ENCODE results near the gene TLR6.

TLR6 gene

GRCh38 chr4:38794051-38794450 lies 62.6 kb downstream of the TLR6 start:
- H3K4me1 ChIP-seq (ENCODE audit: control insufficient read depth, insufficient read depth, low read length) = no peaks in the 10 kb centered on the region
- no peaks in the 10 kb centered on the region for H3K27me3 ChIP-seq (ENCODE audit: control insufficient read depth, insufficient read depth, low read length, poor library complexity, severe bottlenecking)
- H3K27ac ChIP-seq (ENCODE audit: insufficient read depth, low read depth, low read length, poor library complexity, severe bottlenecking) = no peak overlapping the region
- H3K36me3 ChIP-seq (ENCODE audit: control insufficient read depth, insufficient read depth, low read length) = no peaks in the 10 kb centered on the region
- no peaks in the 10 kb centered on the region for H3K9me3 ChIP-seq (ENCODE audit: control insufficient read depth, low read length)
- 88 to 90% methylated on average over 2 of the region's 2 CpGs for WGBS, 2 experiments
- H3K4me3 ChIP-seq (ENCODE audit: insufficient read depth, low read depth, low read length) = no peak overlapping the region

GRCh38 chr4:38791010-38791409 lies 65.6 kb downstream of the TLR6 start:
- no peaks in the 10 kb centered on the region for H3K9me3 ChIP-seq (ENCODE audit: control insufficient read depth, low read length)
- no peak overlapping the region for H3K4me3 ChIP-seq (ENCODE audit: insufficient read depth, low read depth, low read length)
- 90 to 94% methylated on average over 2 of the region's 2 CpGs for WGBS, 2 experiments
- H3K27me3 ChIP-seq (ENCODE audit: control insufficient read depth, insufficient read depth, low read length, poor library complexity, severe bottlenecking) = no peaks in the 10 kb centered on the region
- no peak overlapping the region for H3K27ac ChIP-seq (ENCODE audit: insufficient read depth, low read depth, low read length, poor library complexity, severe bottlenecking)
- H3K4me1 ChIP-seq (ENCODE audit: control insufficient read depth, insufficient read depth, low read length) = no peaks in the 10 kb centered on the region
- H3K36me3 ChIP-seq (ENCODE audit: control insufficient read depth, insufficient read depth, low read length) = no peaks in the 10 kb centered on the region

- H3K4me1 ChIP-seq (ENCODE audit: control insufficient read depth, insufficient read depth, low read length) = no peaks in the 10 kb centered on the region
- no peaks in the 10 kb centered on the region for H3K36me3 ChIP-seq (ENCODE audit: control insufficient read depth, insufficient read depth, low read length)
- WGBS, 2 experiments = 88 to 92% methylated on average over 1 of the region's 1 CpG
- H3K4me3 ChIP-seq (ENCODE audit: insufficient read depth, low read depth, low read length) = no peak overlapping the region
- H3K27me3 ChIP-seq (ENCODE audit: control insufficient read depth, insufficient read depth, low read length, poor library complexity, severe bottlenecking) = no peaks in the 10 kb centered on the region
- H3K9me3 ChIP-seq (ENCODE audit: control insufficient read depth, low read length) = no peaks in the 10 kb centered on the region
- H3K27ac ChIP-seq (ENCODE audit: insufficient read depth, low read depth, low read length, poor library complexity, severe bottlenecking) = no peak overlapping the region
These were observed 68.3 kb downstream of the TLR6 start for GRCh38 chr4:38788317-38788716.

- Histone ChIP-seq H3K4me3 (ENCODE audit: insufficient read depth, low read depth, low read length) (no peak overlapping the region), H3K9me3 (ENCODE audit: control insufficient read depth, low read length) (no peaks in the 10 kb centered on the region), H3K36me3 (ENCODE audit: control insufficient read depth, insufficient read depth, low read length) (no peaks in the 10 kb centered on the region), H3K4me1 (ENCODE audit: control insufficient read depth, insufficient read depth, low read length) (no peaks in the 10 kb centered on the region), H3K27ac (ENCODE audit: insufficient read depth, low read depth, low read length, poor library complexity, severe bottlenecking) (no peak overlapping the region), H3K27me3 (ENCODE audit: control insufficient read depth, insufficient read depth, low read length, poor library complexity, severe bottlenecking) (no peaks in the 10 kb centered on the region)
- WGBS, 2 experiments = 83 to 94% methylated on average over 4 of the region's 4 CpGs
These were observed 68.9 kb downstream of the TLR6 start for GRCh38 chr4:38787693-38788092.

GRCh38 chr4:38785901-38786402 lies 70.7 kb downstream of the TLR6 start:
- Histone ChIP-seq H3K4me1 (ENCODE audit: control insufficient read depth, insufficient read depth, low read length) (no peaks in the 10 kb centered on the region), H3K4me3 (ENCODE audit: insufficient read depth, low read depth, low read length) (no peak overlapping the region), H3K27me3 (ENCODE audit: control insufficient read depth, insufficient read depth, low read length, poor library complexity, severe bottlenecking) (no peaks in the 10 kb centered on the region), H3K36me3 (ENCODE audit: control insufficient read depth, insufficient read depth, low read length) (no peaks in the 10 kb centered on the region), H3K9me3 (ENCODE audit: control insufficient read depth, low read length) (no peaks in the 10 kb centered on the region), H3K27ac (ENCODE audit: insufficient read depth, low read depth, low read length, poor library complexity, severe bottlenecking) (no peak overlapping the region)
- WGBS, 2 experiments = 91 to 96% methylated on average over 8 of the region's 8 CpGs

- Histone ChIP-seq H3K36me3 (ENCODE audit: control insufficient read depth, insufficient read depth, low read length) (no peaks in the 10 kb centered on the region), H3K4me1 (ENCODE audit: control insufficient read depth, insufficient read depth, low read length) (no peaks in the 10 kb centered on the region), H3K9me3 (ENCODE audit: control insufficient read depth, low read length) (no peaks in the 10 kb centered on the region), H3K4me3 (ENCODE audit: insufficient read depth, low read depth, low read length) (no peak overlapping the region), H3K27ac (ENCODE audit: insufficient read depth, low read depth, low read length, poor library complexity, severe bottlenecking) (no peak overlapping the region), H3K27me3 (ENCODE audit: control insufficient read depth, insufficient read depth, low read length, poor library complexity, severe bottlenecking) (no peaks in the 10 kb centered on the region)
- 89 to 96% methylated on average over 5 of the region's 6 CpGs for WGBS, 2 experiments
These were observed 71.4 kb downstream of the TLR6 start for GRCh38 chr4:38785041-38785790.

GRCh38 chr4:38784141-38784540 lies 72.5 kb downstream of the TLR6 start:
- H3K27me3 ChIP-seq (ENCODE audit: control insufficient read depth, insufficient read depth, low read length, poor library complexity, severe bottlenecking) = no peaks in the 10 kb centered on the region
- no peak overlapping the region for H3K27ac ChIP-seq (ENCODE audit: insufficient read depth, low read depth, low read length, poor library complexity, severe bottlenecking)
- H3K9me3 ChIP-seq (ENCODE audit: control insufficient read depth, low read length) = no peaks in the 10 kb centered on the region
- no peak overlapping the region for H3K4me3 ChIP-seq (ENCODE audit: insufficient read depth, low read depth, low read length)
- no peaks in the 10 kb centered on the region for H3K36me3 ChIP-seq (ENCODE audit: control insufficient read depth, insufficient read depth, low read length)
- 94% methylated on average over 4 of the region's 4 CpGs for WGBS, 2 experiments
- H3K4me1 ChIP-seq (ENCODE audit: control insufficient read depth, insufficient read depth, low read length) = no peaks in the 10 kb centered on the region

GRCh38 chr4:38783109-38783460 lies 73.5 kb downstream of the TLR6 start:
- H3K9me3 ChIP-seq (ENCODE audit: control insufficient read depth, low read length) = no peaks in the 10 kb centered on the region
- H3K27me3 ChIP-seq (ENCODE audit: control insufficient read depth, insufficient read depth, low read length, poor library complexity, severe bottlenecking) = no peaks in the 10 kb centered on the region
- no peaks in the 10 kb centered on the region for H3K36me3 ChIP-seq (ENCODE audit: control insufficient read depth, insufficient read depth, low read length)
- whole genome bisulfite sequencing, 2 experiments = 88 to 91% methylated on average over 8 of the region's 8 CpGs
- no peaks in the 10 kb centered on the region for H3K4me1 ChIP-seq (ENCODE audit: control insufficient read depth, insufficient read depth, low read length)
- H3K27ac ChIP-seq (ENCODE audit: insufficient read depth, low read depth, low read length, poor library complexity, severe bottlenecking) = no peak overlapping the region
- H3K4me3 ChIP-seq (ENCODE audit: insufficient read depth, low read depth, low read length) = no peak overlapping the region

- Histone ChIP-seq H3K4me3 (ENCODE audit: insufficient read depth, low read depth, low read length) (no peak within 1 kb of the TSS), H3K9me3 (ENCODE audit: control insufficient read depth, low read length) (no peaks in the 10 kb centered on the region), H3K27ac (ENCODE audit: insufficient read depth, low read depth, low read length, poor library complexity, severe bottlenecking) (no peak within 1 kb of the TSS), H3K4me1 (ENCODE audit: control insufficient read depth, insufficient read depth, low read length) (no peaks in the 10 kb centered on the region), H3K27me3 (ENCODE audit: control insufficient read depth, insufficient read depth, low read length, poor library complexity, severe bottlenecking) (no peaks in the 10 kb centered on the region), H3K36me3 (ENCODE audit: control insufficient read depth, insufficient read depth, low read length) (no peaks in the 10 kb centered on the region)
- WGBS, 2 experiments = 47 to 50% methylated on average over 11 to 12 of the region's 12 CpGs
These were observed 74.0 kb downstream of the TLR6 start, which contains the start of gene TLR10 for GRCh38 chr4:38782452-38783108. TSS of gene TLR10 (minus strand) at chr4:38782990. CDS start at chr4:38775590, 7,400 bp downstream.

- no peaks in the 10 kb centered on the region for H3K36me3 ChIP-seq (ENCODE audit: control insufficient read depth, insufficient read depth, low read length)
- no peaks in the 10 kb centered on the region for H3K4me1 ChIP-seq (ENCODE audit: control insufficient read depth, insufficient read depth, low read length)
- H3K27ac ChIP-seq (ENCODE audit: insufficient read depth, low read depth, low read length, poor library complexity, severe bottlenecking) = no peak overlapping the region
- WGBS, 2 experiments = 93 to 97% methylated on average over 4 of the region's 4 CpGs
- H3K27me3 ChIP-seq (ENCODE audit: control insufficient read depth, insufficient read depth, low read length, poor library complexity, severe bottlenecking) = no peaks in the 10 kb centered on the region
- H3K9me3 ChIP-seq (ENCODE audit: control insufficient read depth, low read length) = no peaks in the 10 kb centered on the region
- H3K4me3 ChIP-seq (ENCODE audit: insufficient read depth, low read depth, low read length) = no peak overlapping the region
These were observed 74.8 kb downstream of the TLR6 start for GRCh38 chr4:38781854-38782261.
